Fibroblast of lung (primary cell): ENCODE measurements around the gene SELENON. TPM values are rescaled to one million over a fixed set of nuclear protein-coding genes. Genes with fewer than 3 reads are reported as not detected.

ENCODE experiments used
- DNase-seq, 2 donors: peaks; one replicate each; pipeline versions ENCODE4 v3.0.0 to v3.0.0-alpha.2; 2010; ENCODE audit warnings: low read depth in 2 of 2
- H2AFZ ChIP-seq: 2 replicates; pipeline ENCODE4 v1.5.1; 2012; ENCODE audit warnings: low read length, control low read depth, inconsistent platforms
- H3K27ac ChIP-seq: 2 replicates; pipeline ENCODE4 v1.5.1; 2011; ENCODE audit warnings: low read length, control low read depth; ENCODE audit not compliant: insufficient read depth
- H3K27me3 ChIP-seq: 2 replicates; pipeline ENCODE4 v1.5.1; 2011; ENCODE audit warnings: mild to moderate bottlenecking, low read length; ENCODE audit not compliant: control insufficient read depth, insufficient read depth
- H3K36me3 ChIP-seq: 2 replicates; pipeline ENCODE4 v1.5.1; 2011; ENCODE audit warnings: low read length; ENCODE audit not compliant: control insufficient read depth, insufficient read depth
- H3K4me1 ChIP-seq: 2 replicates; pipeline ENCODE4 v1.5.1; 2011; ENCODE audit warnings: low read length; ENCODE audit not compliant: control insufficient read depth, insufficient read depth; ENCODE audit errors: extremely low read depth
- H3K4me2 ChIP-seq: 2 replicates; pipeline ENCODE4 v1.5.1; 2011; ENCODE audit warnings: low read length, control low read depth; ENCODE audit not compliant: insufficient read depth; ENCODE audit errors: extremely low read depth
- H3K4me3 ChIP-seq, 4 experiments: fragments of 200-600 bp in 1 of 4; sonication (generic) in 1 of 4; replicated peaks in 1 of 4; 2 replicates each; pipeline ENCODE4 v1.5.1; 2011 to 2016; ENCODE audit warnings: low read length in 4 of 4, low read depth in 3 of 4, mild to moderate bottlenecking in 3 of 4, control low read depth in 2 of 4, inconsistent platforms in 1 of 4, mixed read lengths in 1 of 4; ENCODE audit not compliant: insufficient read depth in 1 of 4; ENCODE audit errors: control extremely low read depth in 1 of 4
- H3K79me2 ChIP-seq: 2 replicates; pipeline ENCODE4 v1.5.1; 2012; ENCODE audit warnings: mild to moderate bottlenecking, low read length, inconsistent platforms; ENCODE audit not compliant: control insufficient read depth, insufficient read depth
- H3K9ac ChIP-seq: 2 replicates; pipeline ENCODE4 v1.5.1; 2011; ENCODE audit warnings: mild to moderate bottlenecking, low read length, control low read depth; ENCODE audit not compliant: insufficient read depth
- H3K9me3 ChIP-seq: 2 replicates; pipeline ENCODE4 v1.5.1; 2012; ENCODE audit warnings: low read depth, low read length; ENCODE audit not compliant: control insufficient read depth, insufficient read depth
- H4K20me1 ChIP-seq: 2 replicates; pipeline ENCODE4 v1.5.1; 2011; ENCODE audit warnings: low read length; ENCODE audit not compliant: control insufficient read depth, insufficient read depth; ENCODE audit errors: extremely low read depth
- EZH2 ChIP-seq: IDR thresholded peaks from 2 replicates; pipeline ENCODE4 v1.5.1; 2012; ENCODE audit warnings: low read length, control low read depth, mild to moderate bottlenecking; ENCODE audit errors: missing control alignments
- polyA plus RNA-seq, 2 donors: library from polyadenylated mRNA; depleted of rRNA in 1 of 2; stranded (reverse) in 1 of 2; unstranded in 1 of 2; fragments of >200 nt; gene quantifications; 2 replicates each; pipeline ENCODE4 v1.2.1, GENCODE V29; 2011 to 2012; ENCODE audit warnings: missing spikeins in 1 of 2
- total RNA-seq: library from RNA; depleted of rRNA; stranded (reverse); fragments of >200 nt; gene quantifications from 2 replicates; pipeline ENCODE4 v1.2.1, GENCODE V29; 2014
- TF ChIP-seq, protein P1 (sequence below), 2 donors: IDR thresholded peaks in 1 of 2; conservative IDR thresholded peaks in 1 of 2; 1 replicate in 1 of 2; 2 replicates in 1 of 2; pipeline ENCODE4 v1.5.1; 2011 to 2012; ENCODE audit warnings: low read length in 2 of 2, control low read depth in 1 of 2, inconsistent platforms in 1 of 2, low read depth in 1 of 2, mild to moderate bottlenecking in 1 of 2

The SELENON gene
- total and polyA plus RNA-seq, 2 donors (not counting 1 experiment from before 2014, with no cell fraction given) = 19.3 to 67.6 TPM

DNA sequence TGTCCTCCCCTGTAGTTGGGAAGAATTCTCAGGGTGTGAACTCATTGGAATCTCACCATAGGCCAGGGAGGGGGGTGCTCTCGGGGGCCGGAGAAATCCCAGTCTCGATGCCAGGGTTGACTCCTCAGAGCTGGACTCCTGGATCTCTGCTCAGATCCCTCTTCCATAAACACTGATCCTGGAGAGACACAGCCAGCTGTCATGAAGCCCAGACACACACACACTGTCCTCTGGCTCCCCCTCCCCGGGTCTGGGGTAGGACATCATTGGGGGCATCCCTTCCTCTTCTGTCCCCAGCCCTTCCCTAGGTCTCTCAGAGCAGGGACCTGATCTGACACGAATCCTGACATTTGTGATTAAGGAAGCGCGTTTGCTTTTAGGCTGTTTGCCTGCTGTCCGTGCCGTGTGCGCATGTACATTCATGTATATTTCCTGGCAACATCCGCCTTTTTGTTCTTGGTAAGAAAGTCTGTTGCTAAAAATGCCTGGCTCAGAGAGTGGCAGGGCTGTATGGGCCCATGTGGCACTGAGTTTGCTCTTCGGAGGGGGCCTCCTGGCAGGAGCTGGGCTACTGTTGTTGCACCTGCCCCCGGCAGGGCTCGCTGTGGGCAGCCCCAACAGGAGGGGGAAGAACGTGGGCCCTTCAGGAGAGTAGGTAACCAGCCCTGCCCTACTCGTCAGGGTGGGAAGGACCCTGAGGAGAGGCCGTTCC, 45.4 kb upstream of the SELENON start:
- no peak for DNase-seq
- Histone ChIP-seq H4K20me1 (no peaks in the 10 kb centered on the region), H3K36me3 (no peaks in the 10 kb centered on the region), H3K27ac (no peak overlapping the region), H3K4me1 (no peaks in the 10 kb centered on the region), H3K4me2 (no peak overlapping the region), H3K9ac (no peak overlapping the region), H3K4me3 (no peak overlapping the region), H2AFZ (no peak overlapping the region), H3K9me3 (no peaks in the 10 kb centered on the region), H3K79me2 (no peaks in the 10 kb centered on the region), H3K27me3 (peaks cover 3% of the 10 kb centered on the region)
- TF ChIP-seq, protein P1, sequence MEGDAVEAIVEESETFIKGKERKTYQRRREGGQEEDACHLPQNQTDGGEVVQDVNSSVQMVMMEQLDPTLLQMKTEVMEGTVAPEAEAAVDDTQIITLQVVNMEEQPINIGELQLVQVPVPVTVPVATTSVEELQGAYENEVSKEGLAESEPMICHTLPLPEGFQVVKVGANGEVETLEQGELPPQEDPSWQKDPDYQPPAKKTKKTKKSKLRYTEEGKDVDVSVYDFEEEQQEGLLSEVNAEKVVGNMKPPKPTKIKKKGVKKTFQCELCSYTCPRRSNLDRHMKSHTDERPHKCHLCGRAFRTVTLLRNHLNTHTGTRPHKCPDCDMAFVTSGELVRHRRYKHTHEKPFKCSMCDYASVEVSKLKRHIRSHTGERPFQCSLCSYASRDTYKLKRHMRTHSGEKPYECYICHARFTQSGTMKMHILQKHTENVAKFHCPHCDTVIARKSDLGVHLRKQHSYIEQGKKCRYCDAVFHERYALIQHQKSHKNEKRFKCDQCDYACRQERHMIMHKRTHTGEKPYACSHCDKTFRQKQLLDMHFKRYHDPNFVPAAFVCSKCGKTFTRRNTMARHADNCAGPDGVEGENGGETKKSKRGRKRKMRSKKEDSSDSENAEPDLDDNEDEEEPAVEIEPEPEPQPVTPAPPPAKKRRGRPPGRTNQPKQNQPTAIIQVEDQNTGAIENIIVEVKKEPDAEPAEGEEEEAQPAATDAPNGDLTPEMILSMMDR (conservative IDR thresholded peaks at IDR 0.05 in 1 of 2, IDR thresholded peaks at IDR 0.05 in 1 of 2; ENCODE audit: low read depth in 1 of 2, low read length in 2 of 2) = no peak
- TF ChIP-seq EZH2 = no peak

DNA sequence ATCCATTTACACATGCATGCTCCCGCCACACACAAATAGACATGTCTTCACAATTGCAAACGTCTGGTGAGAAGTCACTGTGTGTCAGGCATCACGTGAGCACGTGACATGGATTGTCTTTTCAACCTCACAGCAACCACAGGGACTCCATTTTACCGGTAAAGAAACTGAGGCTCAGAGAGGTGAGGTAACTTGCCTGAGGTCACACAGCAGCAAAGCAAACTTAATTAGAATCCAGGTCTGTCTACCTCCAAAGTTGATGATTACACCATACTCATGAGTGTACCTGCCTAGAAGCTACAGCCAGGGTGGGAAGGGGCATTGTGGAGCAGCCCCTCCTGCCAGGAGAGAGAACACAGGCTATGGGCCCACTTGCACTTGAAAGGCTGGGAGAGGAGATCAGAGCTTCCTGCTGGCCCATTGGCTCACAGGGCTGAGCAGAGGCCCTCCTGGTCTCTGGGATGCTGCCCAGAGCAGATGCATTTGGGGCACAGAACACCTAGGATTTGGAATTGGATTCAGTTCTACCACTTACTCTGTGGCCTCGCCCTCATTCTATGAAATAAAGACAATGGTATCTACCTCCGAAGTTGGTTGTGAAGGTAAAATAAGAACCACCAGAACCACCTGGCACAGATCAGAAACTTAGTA, 44.4 kb upstream of the SELENON start:
- H3K9me3 ChIP-seq = no peaks in the 10 kb centered on the region
- H2AFZ ChIP-seq = no peak overlapping the region
- no peak for DNase-seq
- no peak overlapping the region for H3K9ac ChIP-seq
- peaks cover 3% of the 10 kb centered on the region for H3K27me3 ChIP-seq
- TF ChIP-seq, protein P1 (conservative IDR thresholded peaks at IDR 0.05 in 1 of 2, IDR thresholded peaks at IDR 0.05 in 1 of 2; ENCODE audit: low read depth in 1 of 2, low read length in 2 of 2) = no peak
- no peak overlapping the region for H3K27ac ChIP-seq
- H4K20me1 ChIP-seq = no peaks in the 10 kb centered on the region
- no peaks in the 10 kb centered on the region for H3K4me1 ChIP-seq
- H3K79me2 ChIP-seq = no peaks in the 10 kb centered on the region
- no peak overlapping the region for H3K4me2 ChIP-seq
- no peaks in the 10 kb centered on the region for H3K36me3 ChIP-seq
- H3K4me3 ChIP-seq = no peak overlapping the region

DNA sequence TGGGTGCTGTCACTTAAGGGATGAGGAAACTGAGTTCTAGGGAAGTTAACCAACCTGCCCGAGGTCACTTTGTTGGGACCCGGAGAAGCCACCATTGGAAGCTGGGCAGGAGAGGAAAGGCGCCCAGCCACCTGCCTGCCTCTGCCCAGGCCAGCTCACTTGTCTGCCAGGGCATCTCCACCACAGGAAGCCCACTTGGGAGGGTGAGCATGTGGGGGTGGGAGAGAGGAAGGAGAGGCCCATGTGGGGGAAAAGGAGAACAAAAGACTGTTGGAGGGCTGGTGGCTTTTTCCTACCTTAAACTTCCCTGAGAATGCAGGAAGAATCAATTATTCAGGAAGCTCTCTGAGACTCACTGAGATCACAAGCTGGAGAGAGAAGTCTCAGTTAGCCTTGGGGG, 43.8 kb upstream of the SELENON start:
- no peaks in the 10 kb centered on the region for H3K36me3 ChIP-seq
- peaks cover 3% of the 10 kb centered on the region for H3K27me3 ChIP-seq
- H4K20me1 ChIP-seq = no peaks in the 10 kb centered on the region
- H3K4me2 ChIP-seq = no peak overlapping the region
- H3K4me1 ChIP-seq = no peaks in the 10 kb centered on the region
- H3K27ac ChIP-seq = no peak overlapping the region
- H3K9ac ChIP-seq = no peak overlapping the region
- no peaks in the 10 kb centered on the region for H3K9me3 ChIP-seq
- no peak for DNase-seq
- H3K4me3 ChIP-seq = no peak overlapping the region
- H2AFZ ChIP-seq = no peak overlapping the region
- H3K79me2 ChIP-seq = no peaks in the 10 kb centered on the region
- TF ChIP-seq, protein P1 (conservative IDR thresholded peaks at IDR 0.05 in 1 of 2, IDR thresholded peaks at IDR 0.05 in 1 of 2; ENCODE audit: low read depth in 1 of 2, low read length in 2 of 2) = no peak
- no peak for TF ChIP-seq EZH2
